Astrocyte of the cerebellum (primary cell): Measurements from ENCODE around the gene MEI1.

ENCODE experiments used
- DNase-seq: peaks from one replicate; pipeline ENCODE4 v3.0.0-alpha.2; 2011; ENCODE audit warnings: low read depth
- H3K4me3 ChIP-seq: 2 replicates; pipeline ENCODE4 v1.5.1; 2011; ENCODE audit warnings: mild to moderate bottlenecking, low read depth, low read length, moderate library complexity
- CTCF ChIP-seq: IDR thresholded peaks from 2 replicates; pipeline ENCODE4 v1.5.1; 2012; ENCODE audit warnings: low read length, low read depth, moderate library complexity, mild to moderate bottlenecking; ENCODE audit errors: missing control alignments
- in situ Hi-C: cut with HindIII; loops from 2 replicates; pipeline ENCODE4 v1.10.0; 2017; ENCODE audit warnings: low sequenced_read_pairs

MEI1 gene

GRCh38 chr22:41801147-41801819 lies 102.0 kb downstream of the MEI1 start:
- no peak for DNase-seq
- in situ Hi-C loops = no loop called here
- TF ChIP-seq CTCF = no peak
- peak overlapping the region; percentile 83 for H3K4me3 ChIP-seq

- in situ Hi-C loops = no loop called here
- H3K4me3 ChIP-seq = peak overlapping the region; percentile 83
- no peak for TF ChIP-seq CTCF
- DNase-seq = no peak
Measured at GRCh38 chr22:41801886-41802285, 102.6 kb downstream of the MEI1 start.

- no peak for TF ChIP-seq CTCF
- no peak for DNase-seq
- in situ Hi-C loops = no loop called here
Measured at GRCh38 chr22:41805639-41806038, 106.3 kb downstream of the MEI1 start.

GRCh38 chr22:41808400-41808799 lies 109.1 kb downstream of the MEI1 start:
- H3K4me3 ChIP-seq = no peak overlapping the region
- in situ Hi-C loops = no loop called here
- no peak for TF ChIP-seq CTCF
- no peak for DNase-seq

More at GRCh38 chr22:41805639-41806038, 106.3 kb downstream of the MEI1 start:
- H3K4me3 ChIP-seq = no peak overlapping the region

- no peak for TF ChIP-seq CTCF
- no peak for DNase-seq
- no peak overlapping the region for H3K4me3 ChIP-seq
- in situ Hi-C loops = no loop called here
Measured at GRCh38 chr22:41810022-41810421, 110.7 kb downstream of the MEI1 start.

GRCh38 chr22:41812805-41813545 lies 113.7 kb downstream of the MEI1 start:
- in situ Hi-C loops = no loop called here
- no peak for DNase-seq
- no peak for TF ChIP-seq CTCF

More at GRCh38 chr22:41812805-41813545, 113.7 kb downstream of the MEI1 start:
- H3K4me3 ChIP-seq = no peak overlapping the region
